Vagina (tissue), 2 donors: ENCODE measurements around the gene TUBGCP3.

Experiments
- POLR2A ChIP-seq, 2 donors: fragments of 450-650 bp; IDR thresholded peaks; one replicate each; pipeline ENCODE4 v1.6.1; 2017; ENCODE audit warnings: antibody characterized with exemption in 2 of 2, mild to moderate bottlenecking in 2 of 2, moderate library complexity in 2 of 2
- TF ChIP-seq, protein P1 (sequence below), 3 experiments: fragments of 450-650 bp in 2 of 3; fragments of 200-600 bp in 1 of 3; sonication (generic) in 1 of 3; IDR thresholded peaks; one replicate each; pipeline ENCODE4 v1.5.1; 2017 to 2019; ENCODE audit warnings: antibody characterized with exemption in 3 of 3, mild to moderate bottlenecking in 2 of 3, moderate library complexity in 2 of 3

DNA sequence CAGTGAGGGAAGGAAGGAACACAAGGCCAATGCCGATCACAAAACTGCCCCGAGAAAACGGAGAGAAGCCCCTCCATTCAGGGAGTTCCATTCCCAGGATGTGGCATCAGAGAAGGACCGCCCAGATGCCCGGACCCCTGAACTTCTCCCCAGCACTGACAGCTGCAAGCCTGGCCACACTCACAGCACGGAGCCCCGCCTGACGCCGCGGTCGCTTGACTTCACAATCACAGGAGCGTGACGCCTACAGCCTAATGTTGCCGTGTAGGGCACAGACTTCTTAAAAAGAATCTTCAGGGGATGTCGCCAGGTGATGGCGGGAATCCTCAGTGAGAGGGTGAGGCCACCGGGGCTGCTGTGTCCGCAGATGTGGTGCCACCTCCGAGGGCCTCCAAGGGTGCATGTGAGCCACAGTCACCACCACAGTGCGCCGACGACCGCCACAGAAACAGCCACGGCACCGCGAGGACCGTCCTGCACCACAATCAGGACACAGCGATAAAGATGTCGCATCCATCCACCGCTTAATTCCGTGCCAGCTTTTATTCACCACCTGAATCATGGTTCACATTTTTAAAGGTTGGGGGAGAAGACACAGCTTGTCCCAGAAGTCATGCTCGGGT lies 134.6 kb downstream of the TUBGCP3 start:
- TF ChIP-seq POLR2A (IDR thresholded peaks at IDR 0.05): no peak
- TF ChIP-seq, protein P1, sequence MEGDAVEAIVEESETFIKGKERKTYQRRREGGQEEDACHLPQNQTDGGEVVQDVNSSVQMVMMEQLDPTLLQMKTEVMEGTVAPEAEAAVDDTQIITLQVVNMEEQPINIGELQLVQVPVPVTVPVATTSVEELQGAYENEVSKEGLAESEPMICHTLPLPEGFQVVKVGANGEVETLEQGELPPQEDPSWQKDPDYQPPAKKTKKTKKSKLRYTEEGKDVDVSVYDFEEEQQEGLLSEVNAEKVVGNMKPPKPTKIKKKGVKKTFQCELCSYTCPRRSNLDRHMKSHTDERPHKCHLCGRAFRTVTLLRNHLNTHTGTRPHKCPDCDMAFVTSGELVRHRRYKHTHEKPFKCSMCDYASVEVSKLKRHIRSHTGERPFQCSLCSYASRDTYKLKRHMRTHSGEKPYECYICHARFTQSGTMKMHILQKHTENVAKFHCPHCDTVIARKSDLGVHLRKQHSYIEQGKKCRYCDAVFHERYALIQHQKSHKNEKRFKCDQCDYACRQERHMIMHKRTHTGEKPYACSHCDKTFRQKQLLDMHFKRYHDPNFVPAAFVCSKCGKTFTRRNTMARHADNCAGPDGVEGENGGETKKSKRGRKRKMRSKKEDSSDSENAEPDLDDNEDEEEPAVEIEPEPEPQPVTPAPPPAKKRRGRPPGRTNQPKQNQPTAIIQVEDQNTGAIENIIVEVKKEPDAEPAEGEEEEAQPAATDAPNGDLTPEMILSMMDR (IDR thresholded peaks at IDR 0.05): no peak
